K562 (cell line): ENCODE data around the gene PPP2R5A. TPM values are rescaled to one million over a fixed set of nuclear protein-coding genes. Genes with fewer than 3 reads are reported as not detected.

Experiments
- ARHGAP35 ChIP-seq: fragments of 450-650 bp; IDR thresholded peaks from 2 replicates; pipeline ENCODE4 v1.6.1; 2018; ENCODE audit not compliant: partially characterized antibody
- C11orf30 ChIP-seq: fragments of 450-650 bp; IDR thresholded peaks from 2 replicates; pipeline ENCODE4 v1.6.1; 2016; ENCODE audit warnings: low read depth, mild to moderate bottlenecking
- CBX5 ChIP-seq: IDR thresholded peaks from 2 replicates; pipeline ENCODE4 v1.6.1; 2014; ENCODE audit warnings: low read depth, borderline replicate concordance
- CHCHD3 ChIP-seq: fragments of 250-450 bp; sonication (Bioruptor Pico); IDR thresholded peaks from 2 replicates; pipeline ENCODE4 v2.1.2; 2022; ENCODE audit warnings: mild to moderate bottlenecking
- ESRRB ChIP-seq: fragments of 250-450 bp; sonication (Bioruptor Pico); IDR thresholded peaks from 2 replicates; pipeline ENCODE4 v1.5.0; 2020; ENCODE audit warnings: mild to moderate bottlenecking, moderate library complexity, borderline replicate concordance
- ETS2 ChIP-seq: IDR thresholded peaks from 2 replicates; pipeline ENCODE4 v1.6.1; 2016; ENCODE audit warnings: borderline replicate concordance, missing genetic modification characterization, mild to moderate bottlenecking, moderate library complexity, missing compliant biosample characterization; ENCODE audit not compliant: poor library complexity, severe bottlenecking
- HNRNPK ChIP-seq: fragments of 200-400 bp; formaldehyde crosslinking; IDR thresholded peaks from one replicate; pipeline ENCODE4 v1.6.1; 2018; ENCODE audit warnings: mild to moderate bottlenecking, low read depth, low read length; ENCODE audit not compliant: poor library complexity, severe bottlenecking
- ILF3 ChIP-seq: fragments of 450-650 bp; IDR thresholded peaks from 2 replicates; pipeline ENCODE4 v1.6.1; 2018; ENCODE audit warnings: antibody characterized with exemption, mild to moderate bottlenecking, moderate library complexity, borderline replicate concordance
- IRF2 ChIP-seq: sonication (generic); formaldehyde crosslinking; IDR thresholded peaks from 2 replicates; pipeline ENCODE4 v1.8.1; 2022; ENCODE audit warnings: mild to moderate bottlenecking, missing genetic modification reagents
- MCM2 ChIP-seq: fragments of 450-650 bp; IDR thresholded peaks from 2 replicates; pipeline ENCODE4 v1.6.1; 2017; ENCODE audit warnings: low read depth, mild to moderate bottlenecking
- MXI1 ChIP-seq: IDR thresholded peaks from 2 replicates; pipeline ENCODE4 v1.6.1; 2011; ENCODE audit warnings: low read depth, mild to moderate bottlenecking, improper control_type of control experiment, low read length
- NRF1 ChIP-seq, 2 experiments: fragments of 450-650 bp; IDR thresholded peaks in 1 of 2; conservative IDR thresholded peaks in 1 of 2; 2 replicates each; pipeline ENCODE4 v1.6.1; 2014; ENCODE audit warnings: mild to moderate bottlenecking in 2 of 2
- PYGO2 ChIP-seq: fragments of 450-650 bp; IDR thresholded peaks from 2 replicates; pipeline ENCODE4 v1.6.1; 2016; ENCODE audit warnings: mild to moderate bottlenecking, missing genetic modification characterization, moderate library complexity, missing compliant biosample characterization
- RAD51 ChIP-seq: fragments of 450-650 bp; IDR thresholded peaks from 2 replicates; pipeline ENCODE4 v1.7.1; 2016; ENCODE audit warnings: low read depth, mild to moderate bottlenecking, borderline replicate concordance
- SIN3B ChIP-seq: fragments of 450-650 bp; IDR thresholded peaks from 2 replicates; pipeline ENCODE4 v1.6.1; 2017; ENCODE audit warnings: low read depth, mild to moderate bottlenecking, moderate library complexity
- STAG1 ChIP-seq: sonication (generic); formaldehyde crosslinking; IDR thresholded peaks from 2 replicates; pipeline ENCODE4 v1.5.0; 2020; ENCODE audit warnings: missing genetic modification reagents, borderline replicate concordance
- TEAD1 ChIP-seq, 2 experiments: fragments of 450-650 bp in 1 of 2; sonication (generic) in 1 of 2; formaldehyde crosslinking; IDR thresholded peaks; 2 replicates each; pipeline versions ENCODE4 v1.4.0 to v1.8.0; 2020 to 2022; ENCODE audit warnings: mild to moderate bottlenecking in 2 of 2, missing genetic modification reagents in 1 of 2
- TRIM24 ChIP-seq, 2 experiments: fragments of 450-650 bp; IDR thresholded peaks; 2 replicates each; pipeline ENCODE4 v1.6.1; 2016
- WHSC1 ChIP-seq: IDR thresholded peaks from one replicate; pipeline ENCODE4 v1.6.1; 2012; ENCODE audit warnings: low read length, control low read depth, inconsistent platforms
- YBX1 ChIP-seq: fragments of 450-650 bp; IDR thresholded peaks from 2 replicates; pipeline ENCODE4 v1.7.1; 2016; ENCODE audit warnings: mild to moderate bottlenecking
- ZNF282 ChIP-seq: sonication (generic); formaldehyde crosslinking; IDR thresholded peaks from 2 replicates; pipeline ENCODE4 v1.8.1; 2023; ENCODE audit warnings: missing genetic modification reagents
- polyA plus RNA-seq, 8 experiments: library from polyadenylated mRNA; depleted of rRNA in 4 of 8; stranded (reverse) in 5 of 8; unstranded in 3 of 8; fragments of >200 nt; fragmentation: Nextera tagmentation in 2 of 8; fragmentation: Illumina TruSeq in 1 of 8; extraction: Ambion mirVana in 2 of 8; extraction: Trizol in 1 of 8; gene quantifications; 2 replicates each; pipeline versions ENCODE4 v1.2.1 to v1.2.3, GENCODE V29; 2011 to 2014; ENCODE audit warnings: inconsistent platforms in 1 of 8, missing spikeins in 1 of 8
- total RNA-seq, 7 experiments: library from RNA; depleted of rRNA in 6 of 7; stranded (reverse); fragments of >200 nt in 6 of 7; fragmentation: Illumina TruSeq in 2 of 7; extraction: Trizol in 2 of 7; gene quantifications; 2 replicates each; pipeline versions ENCODE4 v1.2.1 to v1.2.3, GENCODE V29; 2011 to 2021; ENCODE audit warnings: low replicate concordance in 1 of 7
- TF ChIP-seq, protein P1 (sequence below): sonication (generic); formaldehyde crosslinking; IDR thresholded peaks from 2 replicates; pipeline ENCODE4 v1.8.1; 2023; ENCODE audit warnings: mild to moderate bottlenecking, missing genetic modification reagents
- TF ChIP-seq, protein P2 (sequence below): fragments of 450-650 bp; IDR thresholded peaks from 2 replicates; pipeline ENCODE4 v1.6.1; 2016; ENCODE audit warnings: borderline replicate concordance
- TF ChIP-seq, protein P3 (sequence below): sonication (generic); formaldehyde crosslinking; IDR thresholded peaks from 2 replicates; pipeline ENCODE4 v1.8.1; 2022; ENCODE audit warnings: missing genetic modification reagents
- TF ChIP-seq, protein P4 (sequence below): fragments of 450-650 bp; IDR thresholded peaks from 2 replicates; pipeline ENCODE4 v1.6.1; 2016

PPP2R5A gene
- total and polyA plus RNA-seq, 9 of the 15 experiments (the other 6 are each of a cell fraction or from before 2014, with no cell fraction given): 26.9 to 106 (median 64.3) TPM

DNA sequence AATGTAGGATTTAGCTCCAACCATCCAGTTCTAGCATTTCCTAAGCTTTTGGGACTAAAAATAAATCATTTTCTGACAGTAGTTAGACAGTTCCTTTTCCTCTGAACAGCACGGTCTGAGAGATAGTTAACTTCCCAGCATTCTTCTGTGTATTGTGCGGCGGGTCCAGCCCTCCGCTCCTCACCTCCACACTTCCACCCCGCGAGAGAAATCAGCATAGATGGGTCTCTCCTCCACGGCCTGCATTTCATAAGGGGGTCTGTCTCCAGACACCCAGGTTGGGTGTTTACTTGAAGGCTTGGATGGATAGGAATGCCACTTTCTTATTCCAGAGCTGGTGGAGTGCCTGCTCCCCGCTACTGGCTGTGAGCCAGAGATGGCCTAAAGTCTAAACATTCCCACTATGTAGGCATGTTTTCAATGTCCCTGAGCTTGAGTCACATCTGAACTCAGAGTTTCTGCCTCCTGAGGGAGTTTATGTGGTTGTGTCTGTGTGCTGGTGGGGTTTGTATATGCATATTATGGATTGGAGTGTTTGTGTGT lies 38.0 kb upstream of the PPP2R5A start (continued):
- TF ChIP-seq HNRNPK: no peak
- TF ChIP-seq, protein P1, sequence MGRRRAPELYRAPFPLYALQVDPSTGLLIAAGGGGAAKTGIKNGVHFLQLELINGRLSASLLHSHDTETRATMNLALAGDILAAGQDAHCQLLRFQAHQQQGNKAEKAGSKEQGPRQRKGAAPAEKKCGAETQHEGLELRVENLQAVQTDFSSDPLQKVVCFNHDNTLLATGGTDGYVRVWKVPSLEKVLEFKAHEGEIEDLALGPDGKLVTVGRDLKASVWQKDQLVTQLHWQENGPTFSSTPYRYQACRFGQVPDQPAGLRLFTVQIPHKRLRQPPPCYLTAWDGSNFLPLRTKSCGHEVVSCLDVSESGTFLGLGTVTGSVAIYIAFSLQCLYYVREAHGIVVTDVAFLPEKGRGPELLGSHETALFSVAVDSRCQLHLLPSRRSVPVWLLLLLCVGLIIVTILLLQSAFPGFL (CRISPR knock-in tag): no peak
- TF ChIP-seq PYGO2 (tag): no peak
- no peak for TF ChIP-seq TRIM24 (IDR thresholded peaks at IDR 0.05)
- TF ChIP-seq CHCHD3 (CRISPR knock-in tag): no peak
- no peak for TF ChIP-seq SIN3B
- TF ChIP-seq, protein P2, sequence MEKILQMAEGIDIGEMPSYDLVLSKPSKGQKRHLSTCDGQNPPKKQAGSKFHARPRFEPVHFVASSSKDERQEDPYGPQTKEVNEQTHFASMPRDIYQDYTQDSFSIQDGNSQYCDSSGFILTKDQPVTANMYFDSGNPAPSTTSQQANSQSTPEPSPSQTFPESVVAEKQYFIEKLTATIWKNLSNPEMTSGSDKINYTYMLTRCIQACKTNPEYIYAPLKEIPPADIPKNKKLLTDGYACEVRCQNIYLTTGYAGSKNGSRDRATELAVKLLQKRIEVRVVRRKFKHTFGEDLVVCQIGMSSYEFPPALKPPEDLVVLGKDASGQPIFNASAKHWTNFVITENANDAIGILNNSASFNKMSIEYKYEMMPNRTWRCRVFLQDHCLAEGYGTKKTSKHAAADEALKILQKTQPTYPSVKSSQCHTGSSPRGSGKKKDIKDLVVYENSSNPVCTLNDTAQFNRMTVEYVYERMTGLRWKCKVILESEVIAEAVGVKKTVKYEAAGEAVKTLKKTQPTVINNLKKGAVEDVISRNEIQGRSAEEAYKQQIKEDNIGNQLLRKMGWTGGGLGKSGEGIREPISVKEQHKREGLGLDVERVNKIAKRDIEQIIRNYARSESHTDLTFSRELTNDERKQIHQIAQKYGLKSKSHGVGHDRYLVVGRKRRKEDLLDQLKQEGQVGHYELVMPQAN: no peak
- TF ChIP-seq MXI1: no peak
- TF ChIP-seq ETS2 (tag): no peak
- TF ChIP-seq TEAD1 (CRISPR knock-in tag; IDR thresholded peaks at IDR 0.05): no peak
- no peak for TF ChIP-seq CBX5
- TF ChIP-seq, protein P3, sequence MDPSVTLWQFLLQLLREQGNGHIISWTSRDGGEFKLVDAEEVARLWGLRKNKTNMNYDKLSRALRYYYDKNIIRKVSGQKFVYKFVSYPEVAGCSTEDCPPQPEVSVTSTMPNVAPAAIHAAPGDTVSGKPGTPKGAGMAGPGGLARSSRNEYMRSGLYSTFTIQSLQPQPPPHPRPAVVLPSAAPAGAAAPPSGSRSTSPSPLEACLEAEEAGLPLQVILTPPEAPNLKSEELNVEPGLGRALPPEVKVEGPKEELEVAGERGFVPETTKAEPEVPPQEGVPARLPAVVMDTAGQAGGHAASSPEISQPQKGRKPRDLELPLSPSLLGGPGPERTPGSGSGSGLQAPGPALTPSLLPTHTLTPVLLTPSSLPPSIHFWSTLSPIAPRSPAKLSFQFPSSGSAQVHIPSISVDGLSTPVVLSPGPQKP (CRISPR knock-in tag): no peak
- no peak for TF ChIP-seq WHSC1
- TF ChIP-seq C11orf30: no peak
- TF ChIP-seq YBX1: no peak
- TF ChIP-seq ZNF282 (CRISPR knock-in tag): no peak
- TF ChIP-seq RAD51: no peak
- no peak for TF ChIP-seq ARHGAP35
- no peak for TF ChIP-seq MCM2
- TF ChIP-seq ILF3: no peak
- TF ChIP-seq NRF1 (conservative IDR thresholded peaks at IDR 0.05 in 1 of 2, IDR thresholded peaks at IDR 0.05 in 1 of 2): no peak
- TF ChIP-seq, protein P4, sequence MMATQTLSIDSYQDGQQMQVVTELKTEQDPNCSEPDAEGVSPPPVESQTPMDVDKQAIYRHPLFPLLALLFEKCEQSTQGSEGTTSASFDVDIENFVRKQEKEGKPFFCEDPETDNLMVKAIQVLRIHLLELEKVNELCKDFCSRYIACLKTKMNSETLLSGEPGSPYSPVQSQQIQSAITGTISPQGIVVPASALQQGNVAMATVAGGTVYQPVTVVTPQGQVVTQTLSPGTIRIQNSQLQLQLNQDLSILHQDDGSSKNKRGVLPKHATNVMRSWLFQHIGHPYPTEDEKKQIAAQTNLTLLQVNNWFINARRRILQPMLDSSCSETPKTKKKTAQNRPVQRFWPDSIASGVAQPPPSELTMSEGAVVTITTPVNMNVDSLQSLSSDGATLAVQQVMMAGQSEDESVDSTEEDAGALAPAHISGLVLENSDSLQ: peak; percentile 92
- no peak for TF ChIP-seq ESRRB (CRISPR knock-in tag)
- TF ChIP-seq IRF2 (CRISPR knock-in tag): no peak
- no peak for TF ChIP-seq STAG1
